Measurements from ENCODE around the gene PDAP1.

The PDAP1 gene

DNA sequence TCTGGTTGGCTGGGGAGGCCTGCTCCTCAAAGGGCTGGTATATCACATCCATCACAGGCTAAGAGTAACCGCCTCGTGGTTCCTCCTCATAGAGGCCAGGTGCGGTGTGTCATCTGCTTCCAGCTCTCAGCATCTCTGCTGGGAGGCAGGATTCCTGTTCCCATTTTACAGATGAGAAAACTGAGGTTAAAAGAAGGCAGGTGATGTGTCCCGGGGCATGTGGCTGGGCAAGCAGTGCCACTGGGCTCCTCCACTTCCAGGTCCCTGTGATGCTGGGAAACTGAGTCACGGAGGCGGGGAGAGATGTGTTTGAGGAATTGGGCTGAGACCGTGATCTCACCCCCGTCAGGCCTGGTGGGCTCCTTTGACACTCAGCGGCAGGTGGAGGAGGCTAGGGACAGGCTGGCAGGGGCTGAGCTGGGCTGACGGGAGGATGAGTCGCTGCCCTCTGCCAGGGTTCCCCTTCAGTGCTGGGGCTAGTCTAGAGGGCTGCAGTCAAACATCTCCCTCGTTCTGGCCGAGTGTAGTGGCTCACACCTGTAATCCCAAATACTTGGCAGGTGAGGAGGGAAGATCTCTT, 24.5 kb downstream of the PDAP1 start:
- TF ChIP-seq L3MBTL2 (conservative IDR thresholded peaks at IDR 0.05) (no peak), FOXK2 (IDR thresholded peaks at IDR 0.05) (no peak), SP1 (IDR thresholded peaks at IDR 0.05) (no peak), FOXA1 (IDR thresholded peaks at IDR 0.05) (no peak), BHLHE40 (IDR thresholded peaks at IDR 0.05; ENCODE audit: borderline replicate concordance) (no peak), ZNF384 (IDR thresholded peaks at IDR 0.05) (no peak), NFRKB (IDR thresholded peaks at IDR 0.05) (no peak), ARNT (IDR thresholded peaks at IDR 0.05) (no peak), CTBP1 (IDR thresholded peaks at IDR 0.05; ENCODE audit: borderline replicate concordance) (no peak), LEF1 (IDR thresholded peaks at IDR 0.05; ENCODE audit: borderline replicate concordance) (no peak), SUZ12 (IDR thresholded peaks at IDR 0.05) (no peak), FOXM1 (IDR thresholded peaks at IDR 0.05; ENCODE audit: borderline replicate concordance) (no peak), HDGF (IDR thresholded peaks at IDR 0.05; ENCODE audit: borderline replicate concordance) (no peak), TARDBP (IDR thresholded peaks at IDR 0.05) (no peak), ELF4 (IDR thresholded peaks at IDR 0.05) (no peak)
- TF ChIP-seq, protein P1, sequence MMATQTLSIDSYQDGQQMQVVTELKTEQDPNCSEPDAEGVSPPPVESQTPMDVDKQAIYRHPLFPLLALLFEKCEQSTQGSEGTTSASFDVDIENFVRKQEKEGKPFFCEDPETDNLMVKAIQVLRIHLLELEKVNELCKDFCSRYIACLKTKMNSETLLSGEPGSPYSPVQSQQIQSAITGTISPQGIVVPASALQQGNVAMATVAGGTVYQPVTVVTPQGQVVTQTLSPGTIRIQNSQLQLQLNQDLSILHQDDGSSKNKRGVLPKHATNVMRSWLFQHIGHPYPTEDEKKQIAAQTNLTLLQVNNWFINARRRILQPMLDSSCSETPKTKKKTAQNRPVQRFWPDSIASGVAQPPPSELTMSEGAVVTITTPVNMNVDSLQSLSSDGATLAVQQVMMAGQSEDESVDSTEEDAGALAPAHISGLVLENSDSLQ (IDR thresholded peaks at IDR 0.05): no peak
- POLR2A ChIA-PET: interaction anchor here (1.3 kb wide), 1 partner anchor 25 kb away, joined by 4 read pairs; the partner anchor contains the start of genes BUD31 and PDAP1
- no peak for DNase-seq (ENCODE audit: extremely low spot score)
- CTCF ChIA-PET: no interaction called here

DNA sequence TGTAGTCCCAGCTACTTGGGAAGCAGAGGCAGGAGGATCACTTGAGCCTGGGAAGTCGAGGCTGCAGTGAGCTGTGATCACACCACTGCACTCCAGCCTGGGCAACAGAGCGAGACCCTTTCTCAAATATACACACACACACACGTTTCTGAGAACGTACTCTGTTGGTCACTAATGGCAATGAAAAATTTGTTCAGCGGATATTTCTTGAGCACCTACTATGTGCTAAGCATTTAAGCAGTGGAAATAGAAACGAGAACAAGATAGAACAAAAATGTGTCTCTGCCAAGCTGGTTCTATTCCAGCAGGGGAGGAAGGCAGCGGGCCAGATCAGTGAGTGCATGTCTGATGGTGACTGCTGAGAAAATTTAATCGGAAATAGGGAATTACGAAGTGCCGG, 25.2 kb downstream of the PDAP1 start:
- no peak for DNase-seq (ENCODE audit: extremely low spot score)
- TF ChIP-seq SP1 (IDR thresholded peaks at IDR 0.05): no peak
- TF ChIP-seq L3MBTL2 (conservative IDR thresholded peaks at IDR 0.05): no peak
- no peak for TF ChIP-seq SUZ12 (IDR thresholded peaks at IDR 0.05)
- no peak for TF ChIP-seq ELF4 (IDR thresholded peaks at IDR 0.05)
- TF ChIP-seq ZNF384 (IDR thresholded peaks at IDR 0.05): no peak
- no peak for TF ChIP-seq HDGF (IDR thresholded peaks at IDR 0.05; ENCODE audit: borderline replicate concordance)
- TF ChIP-seq, protein P1 (IDR thresholded peaks at IDR 0.05): no peak
- no peak for TF ChIP-seq FOXM1 (IDR thresholded peaks at IDR 0.05; ENCODE audit: borderline replicate concordance)
- no peak for TF ChIP-seq CTBP1 (IDR thresholded peaks at IDR 0.05; ENCODE audit: borderline replicate concordance)
- TF ChIP-seq NFRKB (IDR thresholded peaks at IDR 0.05): no peak
- TF ChIP-seq FOXA1 (IDR thresholded peaks at IDR 0.05): no peak
- no peak for TF ChIP-seq LEF1 (IDR thresholded peaks at IDR 0.05; ENCODE audit: borderline replicate concordance)
- no peak for TF ChIP-seq FOXK2 (IDR thresholded peaks at IDR 0.05)
- ChIA-PET CTCF (no interaction called here), POLR2A (interaction anchor here (1.3 kb wide), 1 partner anchor 26 kb away, joined by 4 read pairs; the partner anchor contains the start of genes BUD31 and PDAP1)

DNA sequence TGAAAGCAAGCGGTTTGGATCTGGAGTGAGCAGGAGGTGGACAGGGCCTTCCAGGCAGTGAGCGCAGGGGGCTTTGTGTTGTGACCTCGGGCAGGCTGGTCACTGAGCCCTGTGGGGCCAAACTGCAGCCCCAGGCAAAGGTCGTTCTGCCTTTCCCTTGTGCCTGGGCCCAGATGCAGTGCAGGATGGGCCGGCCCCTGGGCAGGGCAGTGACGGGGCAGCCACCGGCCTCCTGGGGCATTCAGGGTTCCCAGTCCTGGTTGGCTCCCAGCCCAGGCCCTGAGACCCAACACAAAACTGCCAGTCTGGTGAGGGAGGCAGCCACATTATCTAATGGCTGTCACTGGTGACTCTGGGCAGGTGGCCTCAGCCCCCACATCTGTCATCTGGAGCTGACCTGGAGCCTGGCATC, 26.7 kb downstream of the PDAP1 start:
- TF ChIP-seq ARNT (IDR thresholded peaks at IDR 0.05) (no peak), BHLHE40 (IDR thresholded peaks at IDR 0.05; ENCODE audit: borderline replicate concordance) (no peak), FOXM1 (IDR thresholded peaks at IDR 0.05; ENCODE audit: borderline replicate concordance) (no peak), NFRKB (IDR thresholded peaks at IDR 0.05) (no peak), FOXA1 (IDR thresholded peaks at IDR 0.05) (no peak), SUZ12 (IDR thresholded peaks at IDR 0.05) (no peak), TARDBP (IDR thresholded peaks at IDR 0.05) (no peak), FOXK2 (IDR thresholded peaks at IDR 0.05) (no peak), ELF4 (IDR thresholded peaks at IDR 0.05) (no peak), LEF1 (IDR thresholded peaks at IDR 0.05; ENCODE audit: borderline replicate concordance) (no peak), CTBP1 (IDR thresholded peaks at IDR 0.05; ENCODE audit: borderline replicate concordance) (no peak), SP1 (IDR thresholded peaks at IDR 0.05) (no peak), HDGF (IDR thresholded peaks at IDR 0.05; ENCODE audit: borderline replicate concordance) (no peak), L3MBTL2 (conservative IDR thresholded peaks at IDR 0.05) (no peak), ZNF384 (IDR thresholded peaks at IDR 0.05) (no peak)
- TF ChIP-seq, protein P1 (IDR thresholded peaks at IDR 0.05): no peak
- ChIA-PET POLR2A (no interaction called here), CTCF (no interaction called here)
- no peak for DNase-seq (ENCODE audit: extremely low spot score)

DNA sequence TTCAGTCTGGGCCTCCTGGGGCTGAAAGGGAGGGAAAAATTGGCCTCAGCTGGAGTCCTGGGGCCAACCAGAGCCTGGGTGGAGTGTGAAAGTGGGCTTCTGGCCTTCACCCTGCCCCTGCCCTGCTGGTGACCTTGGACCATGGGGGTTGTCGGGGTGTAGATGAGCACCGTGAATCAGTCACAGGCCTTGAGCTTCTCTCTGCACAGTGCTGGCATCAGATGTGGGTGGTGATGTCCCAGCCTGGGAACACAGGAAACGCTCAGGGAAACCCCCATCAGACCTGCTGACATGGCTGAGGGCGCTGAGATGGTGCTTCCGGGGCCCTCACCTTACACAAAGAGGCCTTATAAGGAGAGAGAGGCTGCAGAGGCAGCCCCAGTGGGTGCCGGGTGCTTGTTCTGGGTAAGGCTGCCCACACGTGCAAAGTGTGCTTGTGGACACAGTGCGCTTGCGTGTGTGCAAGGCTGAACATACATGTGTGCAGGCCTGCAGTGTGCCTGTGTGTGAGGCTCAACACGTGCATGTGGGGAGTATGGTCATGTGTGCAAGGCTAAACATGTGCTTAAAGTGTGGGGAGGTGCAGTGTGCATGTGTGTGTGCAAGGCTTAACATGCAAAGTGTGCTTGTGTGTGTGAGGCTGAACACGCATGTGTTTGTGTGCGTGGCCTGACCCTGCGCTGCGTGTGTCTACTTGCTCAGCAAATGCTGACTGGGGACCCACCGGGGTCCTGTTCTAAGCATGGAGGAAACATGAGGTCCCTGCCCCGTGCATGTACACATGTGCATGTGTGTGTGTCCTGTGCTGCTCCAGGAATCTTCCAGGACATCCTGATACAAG, 27.4 kb downstream of the PDAP1 start:
- DNase-seq (ENCODE audit: extremely low spot score): no peak
- ChIA-PET CTCF (no interaction called here), POLR2A (no interaction called here)
- TF ChIP-seq SP1 (IDR thresholded peaks at IDR 0.05) (no peak), L3MBTL2 (conservative IDR thresholded peaks at IDR 0.05) (no peak), FOXA1 (IDR thresholded peaks at IDR 0.05) (no peak), ARNT (IDR thresholded peaks at IDR 0.05) (no peak), LEF1 (IDR thresholded peaks at IDR 0.05; ENCODE audit: borderline replicate concordance) (no peak), FOXK2 (IDR thresholded peaks at IDR 0.05) (no peak), TARDBP (IDR thresholded peaks at IDR 0.05) (no peak), SUZ12 (IDR thresholded peaks at IDR 0.05) (no peak), FOXM1 (IDR thresholded peaks at IDR 0.05; ENCODE audit: borderline replicate concordance) (no peak), HDGF (IDR thresholded peaks at IDR 0.05; ENCODE audit: borderline replicate concordance) (no peak), ZNF384 (IDR thresholded peaks at IDR 0.05) (no peak), CTBP1 (IDR thresholded peaks at IDR 0.05; ENCODE audit: borderline replicate concordance) (no peak), ELF4 (IDR thresholded peaks at IDR 0.05) (no peak), BHLHE40 (IDR thresholded peaks at IDR 0.05; ENCODE audit: borderline replicate concordance) (no peak), NFRKB (IDR thresholded peaks at IDR 0.05) (no peak)
- TF ChIP-seq, protein P1 (IDR thresholded peaks at IDR 0.05): no peak

Measured in HEK293T (cell line).